Astrocyte (in vitro differentiated cells and primary cell): Measurements from ENCODE around the gene ADAM8. TPM values are rescaled to one million over a fixed set of nuclear protein-coding genes. Genes with fewer than 3 reads are reported as not detected.
"Not testable (repeated sequence)": the region's sequence is repeated elsewhere in the genome, so short reads cannot be mapped to it uniquely, and the experiment has no call there.

Source experiments
- DNase-seq: peaks from one replicate; pipeline ENCODE4 v3.0.0-alpha.2; 2010; ENCODE audit warnings: low read depth
- FAIRE-seq: peaks from 2 replicates; lab custom pipeline; 2011; peaks lifted over from hg19 to GRCh38; lab: Jason Lieb, UNC
- H2AFZ ChIP-seq: 2 replicates; pipeline ENCODE4 v1.6.0; 2012; ENCODE audit warnings: low read depth, low read length, inconsistent platforms
- H3K27ac ChIP-seq: 2 replicates; pipeline ENCODE4 v1.5.1; 2011; ENCODE audit warnings: low read depth, low read length, inconsistent platforms
- H3K27me3 ChIP-seq: 2 replicates; pipeline ENCODE4 v1.6.0; 2011; ENCODE audit warnings: low read length, inconsistent platforms; ENCODE audit not compliant: insufficient read depth
- H3K36me3 ChIP-seq: 2 replicates; pipeline ENCODE4 v1.5.1; 2011; ENCODE audit warnings: low read length, inconsistent platforms; ENCODE audit not compliant: insufficient read depth
- H3K4me1 ChIP-seq: 2 replicates; pipeline ENCODE4 v1.5.1; 2011; ENCODE audit warnings: low read length, inconsistent platforms; ENCODE audit not compliant: insufficient read depth
- H3K4me2 ChIP-seq: 2 replicates; pipeline ENCODE4 v1.6.0; 2012; ENCODE audit warnings: low read length, inconsistent platforms
- H3K4me3 ChIP-seq: 2 replicates; pipeline ENCODE4 v1.5.1; 2011; ENCODE audit warnings: low read depth, mild to moderate bottlenecking, low read length, inconsistent platforms; ENCODE audit not compliant: insufficient read depth
- H3K79me2 ChIP-seq: 2 replicates; pipeline ENCODE4 v1.6.0; 2012; ENCODE audit warnings: mild to moderate bottlenecking, low read length, inconsistent platforms; ENCODE audit not compliant: insufficient read depth
- H3K9ac ChIP-seq: 2 replicates; pipeline ENCODE4 v1.6.0; 2012; ENCODE audit warnings: mild to moderate bottlenecking, low read length, inconsistent platforms
- H3K9me3 ChIP-seq: 2 replicates; pipeline ENCODE4 v1.5.1; 2012; ENCODE audit warnings: low read depth, mild to moderate bottlenecking, low read length, inconsistent platforms; ENCODE audit not compliant: insufficient read depth
- H4K20me1 ChIP-seq: 2 replicates; pipeline ENCODE4 v1.6.0; 2012; ENCODE audit warnings: low read length, inconsistent platforms; ENCODE audit not compliant: insufficient read depth
- H3K27ac Mint-ChIP-seq: one replicate; pipeline ENCODE4 v1.8.0; 2021; ENCODE audit warnings: mild to moderate bottlenecking, mixed read lengths; ENCODE audit not compliant: unreplicated experiment
- H3K27me3 Mint-ChIP-seq: one replicate; pipeline ENCODE4 v1.8.0; 2021; ENCODE audit warnings: low read depth, mixed read lengths; ENCODE audit not compliant: unreplicated experiment
- H3K36me3 Mint-ChIP-seq: one replicate; pipeline ENCODE4 v1.8.0; 2021; ENCODE audit warnings: low read depth, mixed read lengths; ENCODE audit not compliant: unreplicated experiment
- H3K4me1 Mint-ChIP-seq: one replicate; pipeline ENCODE4 v1.8.0; 2021; ENCODE audit warnings: low read depth, mixed read lengths; ENCODE audit not compliant: unreplicated experiment
- H3K4me3 Mint-ChIP-seq: one replicate; pipeline ENCODE4 v1.8.0; 2021; ENCODE audit warnings: mild to moderate bottlenecking, moderate library complexity, mixed read lengths; ENCODE audit not compliant: unreplicated experiment
- H3K9me3 Mint-ChIP-seq: one replicate; pipeline ENCODE4 v1.8.0; 2021; ENCODE audit warnings: mild to moderate bottlenecking, mixed read lengths; ENCODE audit not compliant: unreplicated experiment
- CTCF ChIP-seq: IDR thresholded peaks from 2 replicates; pipeline ENCODE4 v1.5.1; 2011; ENCODE audit warnings: low read depth, mild to moderate bottlenecking, inconsistent platforms, low read length, moderate library complexity; ENCODE audit not compliant: insufficient read depth
- EZH2 ChIP-seq: IDR thresholded peaks from 2 replicates; pipeline ENCODE4 v1.6.1; 2012; ENCODE audit warnings: mild to moderate bottlenecking, low read length, inconsistent platforms; ENCODE audit not compliant: insufficient read depth
- total RNA-seq: library from RNA; stranded (reverse); gene quantifications from 2 replicates; pipeline ENCODE4 v1.2.1, GENCODE V29; 2021

ADAM8 gene
- total RNA-seq, 1 donor from 2014 or later: 4.6 TPM

- Mint-ChIP-seq H3K36me3 (no peaks in the 10 kb centered on the region), H3K27ac (no peak overlapping the region), H3K4me1 (no peaks in the 10 kb centered on the region), H3K4me3 (no peak overlapping the region), H3K27me3 (peaks cover 17% of the 10 kb centered on the region), H3K9me3 (no peaks in the 10 kb centered on the region)
- Histone ChIP-seq H3K4me2 (no peak overlapping the region), H3K4me3 (no peak overlapping the region), H3K9me3 (no peaks in the 10 kb centered on the region), H3K4me1 (peaks cover 3% of the 10 kb centered on the region), H3K27me3 (peaks cover 2% of the 10 kb centered on the region), H2AFZ (no peak overlapping the region), H3K79me2 (no peaks in the 10 kb centered on the region), H4K20me1 (no peaks in the 10 kb centered on the region), H3K27ac (no peak overlapping the region), H3K9ac (no peak overlapping the region), H3K36me3 (no peaks in the 10 kb centered on the region)
- TF ChIP-seq EZH2: no peak
- TF ChIP-seq CTCF: no peak
- DNase-seq: no peak
- FAIRE-seq: no peak
Observed at GRCh38 chr10:133266056-133266795, 10.4 kb downstream of the ADAM8 start.

- H3K27ac ChIP-seq, DNase-seq, FAIRE-seq, H3K4me3 ChIP-seq, H3K4me1 Mint-ChIP-seq, H3K9me3 Mint-ChIP-seq, H3K36me3 Mint-ChIP-seq, H3K9me3 ChIP-seq, H3K4me1 ChIP-seq, H3K4me2 ChIP-seq, H3K27me3 ChIP-seq, H3K27ac Mint-ChIP-seq, H4K20me1 ChIP-seq, H3K9ac ChIP-seq, H3K4me3 Mint-ChIP-seq, H3K79me2 ChIP-seq, H2AFZ ChIP-seq, H3K36me3 ChIP-seq: not testable (repeated sequence)
- peaks cover 17% of the 10 kb centered on the region for H3K27me3 Mint-ChIP-seq
Observed at GRCh38 chr10:133265052-133265451, 11.6 kb downstream of the ADAM8 start.

- Histone ChIP-seq H3K4me3 (no peak overlapping the region), H3K36me3 (no peaks in the 10 kb centered on the region), H2AFZ (no peak overlapping the region), H4K20me1 (no peaks in the 10 kb centered on the region), H3K27me3 (peaks cover 2% of the 10 kb centered on the region), H3K79me2 (no peaks in the 10 kb centered on the region), H3K27ac (no peak overlapping the region), H3K4me1 (peaks cover 13% of the 10 kb centered on the region), H3K9me3 (no peaks in the 10 kb centered on the region), H3K4me2 (no peak overlapping the region), H3K9ac (no peak overlapping the region)
- H3K4me1 Mint-ChIP-seq: peaks cover under 1% of the 10 kb centered on the region
- no peaks in the 10 kb centered on the region for H3K9me3 Mint-ChIP-seq
- FAIRE-seq (no peak), DNase-seq (no peak)
- no peaks in the 10 kb centered on the region for H3K36me3 Mint-ChIP-seq
- no peak overlapping the region for H3K27ac Mint-ChIP-seq
- peaks cover 17% of the 10 kb centered on the region for H3K27me3 Mint-ChIP-seq
- no peak overlapping the region for H3K4me3 Mint-ChIP-seq
- TF ChIP-seq CTCF: no peak
- TF ChIP-seq EZH2: no peak
Observed at GRCh38 chr10:133264461-133264860, 12.2 kb downstream of the ADAM8 start.
